Kidney (tissue), 14 donors: ENCODE results near the gene GNAT2. TPM values are rescaled to one million over a fixed set of nuclear protein-coding genes. Genes with fewer than 3 reads are reported as not detected.

Experiments used
- DNase-seq, 5 donors: peaks; one replicate each; pipeline ENCODE4 v3.0.0-alpha.2; 2013 to 2020
- FAIRE-seq: peaks from 2 replicates; lab custom pipeline; 2012; peaks lifted over from hg19 to GRCh38; lab: Jason Lieb, UNC
- H3K27ac ChIP-seq, 2 donors: one replicate each; pipeline ENCODE4 v1.7.0; 2013; ENCODE audit warnings: low read depth in 2 of 2, low read length in 2 of 2, inconsistent platforms in 1 of 2
- H3K27me3 ChIP-seq: one replicate; pipeline ENCODE4 v1.7.1; 2013; ENCODE audit warnings: low read length, inconsistent platforms; ENCODE audit not compliant: control insufficient read depth, insufficient read depth
- H3K36me3 ChIP-seq, 3 donors: one replicate each; pipeline versions ENCODE4 v1.7.0 to v1.7.1; 2013; ENCODE audit warnings: low read length in 3 of 3, control low read depth in 1 of 3, inconsistent platforms in 1 of 3; ENCODE audit not compliant: insufficient read depth in 3 of 3, control insufficient read depth in 2 of 3
- H3K4me1 ChIP-seq, 3 donors: one replicate each; pipeline versions ENCODE4 v1.7.0 to v1.7.1; 2013; ENCODE audit warnings: low read length in 3 of 3, inconsistent platforms in 1 of 3, low read depth in 1 of 3; ENCODE audit not compliant: control insufficient read depth in 2 of 3, insufficient read depth in 2 of 3
- H3K4me3 ChIP-seq, 3 donors: one replicate each; pipeline versions ENCODE4 v1.7.0 to v1.8.1; 2013; ENCODE audit warnings: low read length in 3 of 3, control low read depth in 1 of 3, inconsistent platforms in 1 of 3
- H3K9ac ChIP-seq, 3 donors: one replicate each; pipeline versions ENCODE4 v1.7.0 to v1.7.1; 2013; ENCODE audit warnings: low read length in 3 of 3, control low read depth in 1 of 3, inconsistent platforms in 1 of 3
- H3K9me3 ChIP-seq, 3 donors: one replicate each; pipeline versions ENCODE4 v1.7.0 to v1.7.1; 2013; ENCODE audit warnings: low read length in 3 of 3, control low read depth in 1 of 3, inconsistent platforms in 1 of 3; ENCODE audit not compliant: control insufficient read depth in 2 of 3, insufficient read depth in 1 of 3
- CTCF ChIP-seq: IDR thresholded peaks from 3 replicates; pipeline ENCODE4 v1.5.1; 2012; ENCODE audit warnings: mild to moderate bottlenecking, moderate library complexity, borderline replicate concordance; ENCODE audit not compliant: insufficient read depth; ENCODE audit errors: extremely low read depth
- intact Hi-C: fragments of 100-400 bp; cut with DNase I; formaldehyde crosslinking; loops from one replicate; pipeline ENCODE4 v1.11.1; 2022
- polyA plus RNA-seq: library from polyadenylated mRNA; stranded (reverse); fragments of 350-450 nt; fragmentation: Illumina TruSeq; extraction: RNeasy Lipid Tissue Mini Kit (QIAGEN cat#74804); gene quantifications from one replicate; pipeline ENCODE4 v1.2.3, GENCODE V29; 2014; ENCODE audit warnings: low read depth, low replicate concordance; ENCODE audit not compliant: insufficient read depth
- total RNA-seq: library from RNA; stranded (reverse); fragmentation: NEBNext Ultra II Directional; extraction: Animal tissue kit (Norgen Biotek cat#: 25700); gene quantifications from one replicate; pipeline ENCODE4 v1.2.1, GENCODE V29; 2021
- donor health status: control.
- donor health status: control.
- donor health status: control.
- donor health status: control.
- donor health status: control.
- donor health status: DM: yes; HTN: yes; CAD: no.
- donor health status: Normal renal cell carcinoma (clear cell type).

GNAT2 gene
- total and polyA plus RNA-seq, 2 donors from 2014 or later: not detected

GRCh38 chr1:109610609-109611307 is 8.7 kb downstream of the GNAT2 start:
- Histone ChIP-seq H3K9ac (no peak overlapping the region), H3K4me1 (peaks cover 0 to 4% (median 2%) of the 10 kb centered on the region in 3 donors), H3K27ac (no peak overlapping the region), H3K36me3 (no peaks in the 10 kb centered on the region), H3K9me3 (no peaks in the 10 kb centered on the region), H3K4me3 (no peak overlapping the region), H3K27me3 (no peaks in the 10 kb centered on the region)
- no peak for TF ChIP-seq CTCF
- FAIRE-seq (no peak), DNase-seq (no peak)
- intact Hi-C loops: no loop called here

DNA sequence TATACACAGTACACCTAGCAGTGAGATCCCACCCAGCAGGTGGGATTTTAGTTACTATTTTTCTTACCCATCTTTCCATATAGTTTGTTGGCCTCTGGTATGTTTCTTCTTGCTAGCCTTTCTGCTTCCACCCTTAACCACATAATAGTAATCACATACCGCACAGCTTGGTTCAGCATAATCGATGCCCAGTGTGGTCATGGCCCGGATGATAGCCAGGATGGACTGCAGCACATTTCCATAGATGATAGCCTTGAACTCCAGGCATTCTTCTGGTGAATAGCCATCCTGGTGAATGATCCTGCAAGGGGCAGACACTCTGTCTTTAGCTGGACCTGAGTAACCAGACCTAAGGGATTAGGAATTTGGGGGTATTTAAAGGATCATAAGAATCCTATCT is 9.5 kb downstream of the GNAT2 start:
- H3K27me3 ChIP-seq: no peaks in the 10 kb centered on the region
- TF ChIP-seq CTCF: no peak
- no peak overlapping the region for H3K9ac ChIP-seq
- H3K9me3 ChIP-seq: no peaks in the 10 kb centered on the region
- no peak for DNase-seq
- peaks cover 0 to 4% (median 2%) of the 10 kb centered on the region in 3 donors for H3K4me1 ChIP-seq
- H3K36me3 ChIP-seq: no peaks in the 10 kb centered on the region
- no peak overlapping the region for H3K4me3 ChIP-seq
- FAIRE-seq: no peak
- intact Hi-C loops: no loop called here
- H3K27ac ChIP-seq: no peak overlapping the region

- Histone ChIP-seq H3K36me3 (no peaks in the 10 kb centered on the region), H3K4me3 (no peak overlapping the region), H3K9me3 (no peaks in the 10 kb centered on the region), H3K27me3 (no peaks in the 10 kb centered on the region), H3K27ac (no peak overlapping the region), H3K9ac (no peak overlapping the region), H3K4me1 (no peaks in the 10 kb centered on the region)
- FAIRE-seq (no peak), DNase-seq (no peak)
- intact Hi-C loops: no loop called here
- TF ChIP-seq CTCF: no peak
Measured at GRCh38 chr1:109605381-109605780, 14.0 kb downstream of the GNAT2 start.

DNA sequence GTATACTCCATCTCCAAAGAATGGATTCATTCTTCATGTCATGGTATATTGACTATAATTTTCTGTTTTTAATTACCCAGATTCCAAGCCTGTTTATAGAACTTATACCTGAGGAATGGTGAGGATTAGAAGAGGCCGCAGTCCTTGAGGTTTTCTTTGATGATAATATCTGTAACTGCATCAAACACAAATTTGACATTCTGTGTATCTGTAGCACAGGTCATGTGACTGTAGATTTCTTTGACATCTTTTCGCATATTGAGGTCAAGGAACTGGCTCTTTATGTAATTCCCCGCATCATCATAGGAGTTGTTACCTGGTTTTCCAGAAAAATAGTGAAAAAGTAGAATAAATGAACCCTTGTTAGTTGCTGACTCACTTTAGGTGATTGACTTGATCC is 16.2 kb downstream of the GNAT2 start:
- Histone ChIP-seq H3K27ac (no peak overlapping the region), H3K4me1 (no peaks in the 10 kb centered on the region), H3K9ac (no peak overlapping the region), H3K9me3 (no peaks in the 10 kb centered on the region), H3K27me3 (no peaks in the 10 kb centered on the region), H3K36me3 (no peaks in the 10 kb centered on the region), H3K4me3 (no peak overlapping the region)
- DNase-seq: no peak
- FAIRE-seq: no peak
- no peak for TF ChIP-seq CTCF
- intact Hi-C loops: no loop called here
